Activated CD8-positive, alpha-beta T cell treated with anti-CD3 and anti-CD28 coated beads for 36 hours (primary cell): Measurements from ENCODE around the gene KLHL2. TPM values are rescaled to one million over a fixed set of nuclear protein-coding genes. Genes with fewer than 3 reads are reported as not detected.
A peak's percentile ranks its signal among the peaks of the same experiment; 100 is the strongest.
"Not testable (repeated sequence)": the region's sequence is repeated elsewhere in the genome, so short reads cannot be mapped to it uniquely, and the experiment has no call there.

ENCODE experiments used
- ATAC-seq: fragments of 200-7000 bp; cut with Tn5 transposase; one replicate; pipeline ENCODE4 v1.10.0; 2021; ENCODE audit warnings: mild to moderate bottlenecking, moderate library complexity
- CTCF ChIA-PET: fragments of 350-600 bp; sonication (Branson Sonifier 250); formaldehyde crosslinking; loops from one replicate; lab custom pipeline; 2021; ENCODE audit warnings: antibody characterized with exemption; lab: Charles Lee
- POLR2A ChIA-PET: fragments of 350-600 bp; sonication (Branson Sonifier 250); formaldehyde crosslinking; loops from one replicate; lab custom pipeline; 2021; ENCODE audit warnings: antibody characterized with exemption; lab: Charles Lee
- DNase-seq: peaks from one replicate; pipeline ENCODE4 v3.0.0-alpha.2; 2020
- H3K27ac Mint-ChIP-seq: one replicate; pipeline ENCODE4 v1.8.0; 2021; ENCODE audit warnings: mild to moderate bottlenecking, mixed read lengths
- H3K27me3 Mint-ChIP-seq: one replicate; pipeline ENCODE4 v1.8.0; 2021; ENCODE audit warnings: mixed read lengths
- H3K36me3 Mint-ChIP-seq: one replicate; pipeline ENCODE4 v1.8.0; 2021; ENCODE audit warnings: low read depth, mixed read lengths
- H3K4me1 Mint-ChIP-seq: one replicate; pipeline ENCODE4 v1.8.0; 2021; ENCODE audit warnings: low read depth, mixed read lengths
- H3K4me3 Mint-ChIP-seq: one replicate; pipeline ENCODE4 v1.8.0; 2021; ENCODE audit warnings: mild to moderate bottlenecking, moderate library complexity, mixed read lengths
- H3K9me3 Mint-ChIP-seq: one replicate; pipeline ENCODE4 v1.8.0; 2021; ENCODE audit warnings: mixed read lengths
- CTCF ChIP-seq: fragments of 200-600 bp; IDR thresholded peaks from one replicate; pipeline ENCODE4 v1.8.0; 2022; ENCODE audit warnings: antibody characterized with exemption, mild to moderate bottlenecking
- intact Hi-C: fragments of 100-400 bp; cut with micrococcal nuclease; formaldehyde crosslinking; loops from one replicate; pipeline ENCODE4 v1.10.0; 2022
- total RNA-seq, 2 experiments: library from RNA; stranded (reverse); gene quantifications; one replicate each; pipeline ENCODE4 v1.2.3, GENCODE V29; 2021

The KLHL2 gene
- total RNA-seq, 2 experiments from 2014 or later, result 24.5 to 29.4 TPM

GRCh38 chr4:165331359-165331758, 124.0 kb downstream of the KLHL2 start:
- Mint-ChIP-seq H3K27me3 (no peaks in the 10 kb centered on the region), H3K4me1 (peaks cover 45% of the 10 kb centered on the region), H3K36me3 (peaks cover 43% of the 10 kb centered on the region), H3K4me3 (peak overlapping the region; percentile 31), H3K27ac (peak overlapping the region; percentile 79), H3K9me3 (no peaks in the 10 kb centered on the region)
- ATAC-seq, result no peak
- CTCF ChIA-PET, result interaction anchor here (0.8 to 2.3 kb wide), 2 partner anchors 20 to 200 kb away, joined by 3 to 9 read pairs; no protein-coding TSS in a partner anchor
- POLR2A ChIA-PET, result no interaction called here
- intact Hi-C loops, result no loop called here
- no peak for TF ChIP-seq CTCF
- DNase-seq, result peak; percentile 10

GRCh38 chr4:165331823-165332222, 124.5 kb downstream of the KLHL2 start:
- H3K4me3 Mint-ChIP-seq, result peak overlapping the region; percentile 18
- no peaks in the 10 kb centered on the region for H3K27me3 Mint-ChIP-seq
- H3K27ac Mint-ChIP-seq, result no peak overlapping the region
- POLR2A ChIA-PET, result no interaction called here
- intact Hi-C loops, result no loop called here
- H3K36me3 Mint-ChIP-seq, result peaks cover 48% of the 10 kb centered on the region
- CTCF ChIA-PET, result interaction anchor here (0.8 to 2.3 kb wide), 2 partner anchors 19 to 201 kb away, joined by 3 to 9 read pairs; no protein-coding TSS in a partner anchor
- DNase-seq (no peak), ATAC-seq (no peak)
- no peak for TF ChIP-seq CTCF
- H3K9me3 Mint-ChIP-seq, result no peaks in the 10 kb centered on the region
- H3K4me1 Mint-ChIP-seq, result peaks cover 43% of the 10 kb centered on the region

GRCh38 chr4:165332502-165332901, 125.1 kb downstream of the KLHL2 start:
- ChIA-PET POLR2A (no interaction called here), CTCF (interaction anchor here (1.5 kb wide), 2 partner anchors 201 to 219 kb away, joined by 6 to 8 read pairs; partner anchors contain the start of gene TMEM192)
- Mint-ChIP-seq H3K36me3 (peaks cover 52% of the 10 kb centered on the region), H3K27me3 (no peaks in the 10 kb centered on the region), H3K4me3 (peak overlapping the region; percentile 18), H3K4me1 (peaks cover 46% of the 10 kb centered on the region), H3K27ac (peak overlapping the region; percentile 39), H3K9me3 (no peaks in the 10 kb centered on the region)
- ATAC-seq, result no peak
- no peak for DNase-seq
- intact Hi-C loops, result no loop called here
- no peak for TF ChIP-seq CTCF

GRCh38 chr4:165335163-165335703, 127.9 kb downstream of the KLHL2 start:
- Mint-ChIP-seq H3K9me3 (no peaks in the 10 kb centered on the region), H3K4me3 (no peak overlapping the region), H3K27ac (peak overlapping the region; percentile 15), H3K27me3 (no peaks in the 10 kb centered on the region), H3K36me3 (peaks cover 64% of the 10 kb centered on the region), H3K4me1 (peaks cover 43% of the 10 kb centered on the region)
- ChIA-PET CTCF (interaction anchor here (1.1 kb wide), 1 partner anchor 203 kb away, joined by 3 read pairs; no protein-coding TSS in a partner anchor), POLR2A (no interaction called here)
- no peak for ATAC-seq
- no peak for DNase-seq
- intact Hi-C loops, result no loop called here
- TF ChIP-seq CTCF, result no peak

GRCh38 chr4:165336743-165337142, 129.4 kb downstream of the KLHL2 start:
- Mint-ChIP-seq H3K9me3 (no peaks in the 10 kb centered on the region), H3K27ac (no peak overlapping the region), H3K4me3 (no peak overlapping the region), H3K27me3 (no peaks in the 10 kb centered on the region), H3K36me3 (peaks cover 55% of the 10 kb centered on the region), H3K4me1 (peaks cover 28% of the 10 kb centered on the region)
- ATAC-seq, result no peak
- TF ChIP-seq CTCF, result no peak
- intact Hi-C loops, result no loop called here
- CTCF ChIA-PET, result no interaction called here
- POLR2A ChIA-PET, result no interaction called here
- no peak for DNase-seq

GRCh38 chr4:165342340-165342739, 135.0 kb downstream of the KLHL2 start:
- CTCF ChIA-PET, result interaction anchor here (1.1 to 6.7 kb wide), 5 partner anchors 9 to 230 kb away, joined by 3 to 52 read pairs (median 4); partner anchors contain the start of gene TMEM192
- ATAC-seq, result not testable (repeated sequence)

More at GRCh38 chr4:165342340-165342739, 135.0 kb downstream of the KLHL2 start:
- H3K27me3 Mint-ChIP-seq, DNase-seq, intact Hi-C loops, POLR2A ChIA-PET, H3K27ac Mint-ChIP-seq, H3K4me3 Mint-ChIP-seq, H3K4me1 Mint-ChIP-seq, H3K9me3 Mint-ChIP-seq: not testable (repeated sequence)
- H3K36me3 Mint-ChIP-seq, result peaks cover 23% of the 10 kb centered on the region
